ENCODE measurements around the gene PPP1R16B. TPM values are rescaled to one million over a fixed set of nuclear protein-coding genes. Genes with fewer than 3 reads are reported as not detected.

PPP1R16B gene
- total and polyA plus RNA-seq, 10 of the 15 experiments (the other 5 are each of a cell fraction or from before 2014, with no cell fraction given) = 13.4 to 90.2 (median 66.7) TPM

DNA sequence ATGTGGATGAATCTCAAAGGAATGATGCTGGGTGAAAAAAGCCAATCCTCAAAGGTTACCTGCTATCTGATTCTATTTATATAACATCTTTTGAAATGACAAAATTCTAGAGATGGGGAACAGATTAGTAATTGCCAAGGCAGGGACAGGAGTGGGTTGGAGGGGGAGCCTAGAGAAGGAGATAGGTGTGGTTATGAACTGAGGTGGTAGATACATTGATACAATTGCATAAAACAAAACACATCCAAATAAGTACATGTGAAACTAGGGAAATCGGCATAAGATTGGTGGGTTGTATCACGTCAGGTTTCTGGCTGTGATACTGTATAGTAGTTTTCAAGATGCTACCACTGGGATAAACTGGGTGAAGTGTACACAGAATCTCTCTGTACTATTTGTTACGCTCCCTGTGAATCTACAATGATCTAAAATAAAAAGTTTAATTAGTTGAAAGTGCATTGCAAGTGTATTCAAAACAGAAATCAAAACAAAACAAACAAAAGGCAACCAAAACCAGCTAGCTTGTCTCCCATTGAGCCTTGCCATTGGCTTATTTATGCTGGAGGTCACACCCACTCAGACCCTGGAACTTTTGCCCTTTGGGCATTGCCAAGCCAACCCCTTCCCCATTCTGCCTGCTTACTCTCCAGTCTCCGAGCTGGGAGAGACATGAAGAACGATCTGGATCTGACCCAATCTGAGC lies 27.8 kb downstream of the PPP1R16B start (continued):
- TF ChIP-seq MYB (IDR thresholded peaks at IDR 0.05; ENCODE audit: borderline replicate concordance, low read depth, low read length) (no peak), NFYB (IDR thresholded peaks at IDR 0.05; ENCODE audit: insufficient read depth, low read depth, low read length) (0 out of 2 replicates have a peak, but pooled peaks have one; percentile 8), TBL1XR1 (IDR thresholded peaks at IDR 0.05; ENCODE audit: low read depth, low read length) (no peak), RUNX3 (IDR thresholded peaks at IDR 0.05; ENCODE audit: low read length) (no peak), BACH1 (IDR thresholded peaks at IDR 0.05; ENCODE audit: borderline replicate concordance) (no peak), ZNF384 (IDR thresholded peaks at IDR 0.05; ENCODE audit: borderline replicate concordance, low read depth, low read length) (no peak), CEBPB (IDR thresholded peaks at IDR 0.05; ENCODE audit: borderline replicate concordance in 1 of 2, low read depth in 2 of 2, low read length in 2 of 2) (peak in 1 of 2 experiments; percentile 9; a peak in 1 of 4 replicates), POLR2AphosphoS5 (IDR thresholded peaks at IDR 0.05; ENCODE audit: low read length) (peak; percentile 52; the same call in 1 of the 2 replicates), TCF12 (IDR thresholded peaks at IDR 0.05; ENCODE audit: low read depth, low read length) (no peak), SIX5 (IDR thresholded peaks at IDR 0.05; ENCODE audit: low read depth, low read length, severe bottlenecking) (no peak), POLR2A (IDR thresholded peaks at IDR 0.05; ENCODE audit: low read depth, low read length) (peak; percentile 45; the same call in 1 of the 2 replicates), STAT1 (conservative IDR thresholded peaks at IDR 0.05) (no peak), SRF (IDR thresholded peaks at IDR 0.05; ENCODE audit: low read depth in 2 of 2, low read length in 2 of 2) (0 out of 4 replicates have a peak, but pooled peaks of 1 of the 2 experiments have one; percentile 64), PAX5 (IDR thresholded peaks at IDR 0.05; ENCODE audit: borderline replicate concordance, low read depth, low read length) (0 out of 2 replicates have a peak, but pooled peaks have one; percentile 4), IRF4 (IDR thresholded peaks at IDR 0.05; ENCODE audit: low read depth, low read length) (0 out of 2 replicates have a peak, but pooled peaks have one; percentile 7), JUNB (IDR thresholded peaks at IDR 0.05) (no peak)
- TF ChIP-seq, protein P1, sequence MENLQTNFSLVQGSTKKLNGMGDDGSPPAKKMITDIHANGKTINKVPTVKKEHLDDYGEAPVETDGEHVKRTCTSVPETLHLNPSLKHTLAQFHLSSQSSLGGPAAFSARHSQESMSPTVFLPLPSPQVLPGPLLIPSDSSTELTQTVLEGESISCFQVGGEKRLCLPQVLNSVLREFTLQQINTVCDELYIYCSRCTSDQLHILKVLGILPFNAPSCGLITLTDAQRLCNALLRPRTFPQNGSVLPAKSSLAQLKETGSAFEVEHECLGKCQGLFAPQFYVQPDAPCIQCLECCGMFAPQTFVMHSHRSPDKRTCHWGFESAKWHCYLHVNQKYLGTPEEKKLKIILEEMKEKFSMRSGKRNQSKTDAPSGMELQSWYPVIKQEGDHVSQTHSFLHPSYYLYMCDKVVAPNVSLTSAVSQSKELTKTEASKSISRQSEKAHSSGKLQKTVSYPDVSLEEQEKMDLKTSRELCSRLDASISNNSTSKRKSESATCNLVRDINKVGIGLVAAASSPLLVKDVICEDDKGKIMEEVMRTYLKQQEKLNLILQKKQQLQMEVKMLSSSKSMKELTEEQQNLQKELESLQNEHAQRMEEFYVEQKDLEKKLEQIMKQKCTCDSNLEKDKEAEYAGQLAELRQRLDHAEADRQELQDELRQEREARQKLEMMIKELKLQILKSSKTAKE (IDR thresholded peaks at IDR 0.05; ENCODE audit: low read depth, poor library complexity, severe bottlenecking) = no peak
- TF ChIP-seq, protein P2, sequence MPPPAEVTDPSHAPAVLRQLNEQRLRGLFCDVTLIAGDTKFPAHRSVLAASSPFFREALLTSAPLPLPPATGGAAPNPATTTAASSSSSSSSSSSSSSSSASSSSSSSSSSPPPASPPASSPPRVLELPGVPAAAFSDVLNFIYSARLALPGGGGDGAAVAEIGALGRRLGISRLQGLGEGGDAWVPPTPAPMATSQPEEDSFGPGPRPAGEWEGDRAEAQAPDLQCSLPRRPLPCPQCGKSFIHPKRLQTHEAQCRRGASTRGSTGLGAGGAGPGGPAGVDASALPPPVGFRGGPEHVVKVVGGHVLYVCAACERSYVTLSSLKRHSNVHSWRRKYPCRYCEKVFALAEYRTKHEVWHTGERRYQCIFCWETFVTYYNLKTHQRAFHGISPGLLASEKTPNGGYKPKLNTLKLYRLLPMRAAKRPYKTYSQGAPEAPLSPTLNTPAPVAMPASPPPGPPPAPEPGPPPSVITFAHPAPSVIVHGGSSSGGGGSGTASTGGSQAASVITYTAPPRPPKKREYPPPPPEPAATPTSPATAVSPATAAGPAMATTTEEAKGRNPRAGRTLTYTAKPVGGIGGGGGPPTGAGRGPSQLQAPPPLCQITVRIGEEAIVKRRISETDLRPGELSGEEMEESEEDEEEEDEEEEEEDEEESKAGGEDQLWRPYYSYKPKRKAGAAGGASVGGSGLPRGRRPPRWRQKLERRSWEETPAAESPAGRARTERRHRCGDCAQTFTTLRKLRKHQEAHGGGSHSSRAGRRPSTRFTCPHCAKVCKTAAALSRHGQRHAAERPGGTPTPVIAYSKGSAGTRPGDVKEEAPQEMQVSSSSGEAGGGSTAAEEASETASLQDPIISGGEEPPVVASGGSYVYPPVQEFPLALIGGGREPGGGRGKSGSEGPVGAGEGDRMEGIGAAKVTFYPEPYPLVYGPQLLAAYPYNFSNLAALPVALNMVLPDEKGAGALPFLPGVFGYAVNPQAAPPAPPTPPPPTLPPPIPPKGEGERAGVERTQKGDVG (CRISPR knock-in tag; IDR thresholded peaks at IDR 0.05) = no peak
- TF ChIP-seq, protein P3, sequence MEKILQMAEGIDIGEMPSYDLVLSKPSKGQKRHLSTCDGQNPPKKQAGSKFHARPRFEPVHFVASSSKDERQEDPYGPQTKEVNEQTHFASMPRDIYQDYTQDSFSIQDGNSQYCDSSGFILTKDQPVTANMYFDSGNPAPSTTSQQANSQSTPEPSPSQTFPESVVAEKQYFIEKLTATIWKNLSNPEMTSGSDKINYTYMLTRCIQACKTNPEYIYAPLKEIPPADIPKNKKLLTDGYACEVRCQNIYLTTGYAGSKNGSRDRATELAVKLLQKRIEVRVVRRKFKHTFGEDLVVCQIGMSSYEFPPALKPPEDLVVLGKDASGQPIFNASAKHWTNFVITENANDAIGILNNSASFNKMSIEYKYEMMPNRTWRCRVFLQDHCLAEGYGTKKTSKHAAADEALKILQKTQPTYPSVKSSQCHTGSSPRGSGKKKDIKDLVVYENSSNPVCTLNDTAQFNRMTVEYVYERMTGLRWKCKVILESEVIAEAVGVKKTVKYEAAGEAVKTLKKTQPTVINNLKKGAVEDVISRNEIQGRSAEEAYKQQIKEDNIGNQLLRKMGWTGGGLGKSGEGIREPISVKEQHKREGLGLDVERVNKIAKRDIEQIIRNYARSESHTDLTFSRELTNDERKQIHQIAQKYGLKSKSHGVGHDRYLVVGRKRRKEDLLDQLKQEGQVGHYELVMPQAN (conservative IDR thresholded peaks at IDR 0.05) = no peak
- TF ChIP-seq, protein P4, sequence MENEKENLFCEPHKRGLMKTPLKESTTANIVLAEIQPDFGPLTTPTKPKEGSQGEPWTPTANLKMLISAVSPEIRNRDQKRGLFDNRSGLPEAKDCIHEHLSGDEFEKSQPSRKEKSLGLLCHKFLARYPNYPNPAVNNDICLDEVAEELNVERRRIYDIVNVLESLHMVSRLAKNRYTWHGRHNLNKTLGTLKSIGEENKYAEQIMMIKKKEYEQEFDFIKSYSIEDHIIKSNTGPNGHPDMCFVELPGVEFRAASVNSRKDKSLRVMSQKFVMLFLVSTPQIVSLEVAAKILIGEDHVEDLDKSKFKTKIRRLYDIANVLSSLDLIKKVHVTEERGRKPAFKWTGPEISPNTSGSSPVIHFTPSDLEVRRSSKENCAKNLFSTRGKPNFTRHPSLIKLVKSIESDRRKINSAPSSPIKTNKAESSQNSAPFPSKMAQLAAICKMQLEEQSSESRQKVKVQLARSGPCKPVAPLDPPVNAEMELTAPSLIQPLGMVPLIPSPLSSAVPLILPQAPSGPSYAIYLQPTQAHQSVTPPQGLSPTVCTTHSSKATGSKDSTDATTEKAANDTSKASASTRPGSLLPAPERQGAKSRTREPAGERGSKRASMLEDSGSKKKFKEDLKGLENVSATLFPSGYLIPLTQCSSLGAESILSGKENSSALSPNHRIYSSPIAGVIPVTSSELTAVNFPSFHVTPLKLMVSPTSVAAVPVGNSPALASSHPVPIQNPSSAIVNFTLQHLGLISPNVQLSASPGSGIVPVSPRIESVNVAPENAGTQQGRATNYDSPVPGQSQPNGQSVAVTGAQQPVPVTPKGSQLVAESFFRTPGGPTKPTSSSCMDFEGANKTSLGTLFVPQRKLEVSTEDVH (IDR thresholded peaks at IDR 0.05; ENCODE audit: low read depth, partially characterized antibody) = no peak

Data from GM12878 (cell line).